Measurements from ENCODE around the gene MAP3K5. TPM values are rescaled to one million over a fixed set of nuclear protein-coding genes. Genes with fewer than 3 reads are reported as not detected.

Gene MAP3K5
- total RNA-seq, 1 donor from 2014 or later, result 0.09 TPM

- Mint-ChIP-seq H3K36me3 (ENCODE audit: low read depth) (peaks cover 3% of the 10 kb centered on the region), H3K27me3 (ENCODE audit: low read depth) (no peaks in the 10 kb centered on the region), H3K4me1 (no peaks in the 10 kb centered on the region), H3K9me3 (peaks cover 9% of the 10 kb centered on the region), H3K27ac (ENCODE audit: unreplicated experiment) (no peak overlapping the region), H3K4me3 (no peak overlapping the region)
- no peak for DNase-seq (ENCODE audit: low read depth, low spot score)
- no peak for TF ChIP-seq CTCF (conservative IDR thresholded peaks at IDR 0.05)
These were observed 118.7 kb downstream of the MAP3K5 start for GRCh38 chr6:136673571-136673970.

- Mint-ChIP-seq H3K4me3 (no peak overlapping the region), H3K27me3 (ENCODE audit: low read depth) (no peaks in the 10 kb centered on the region), H3K27ac (ENCODE audit: unreplicated experiment) (no peak overlapping the region), H3K4me1 (no peaks in the 10 kb centered on the region), H3K36me3 (ENCODE audit: low read depth) (peaks cover 3% of the 10 kb centered on the region), H3K9me3 (peaks cover 9% of the 10 kb centered on the region)
- DNase-seq (ENCODE audit: low read depth, low spot score), result no peak
- TF ChIP-seq CTCF (conservative IDR thresholded peaks at IDR 0.05), result no peak
These were observed 120.1 kb downstream of the MAP3K5 start for GRCh38 chr6:136672144-136672543.

GRCh38 chr6:136669299-136669699, 123.0 kb downstream of the MAP3K5 start:
- no peak for TF ChIP-seq CTCF (conservative IDR thresholded peaks at IDR 0.05)
- peaks cover 9% of the 10 kb centered on the region for H3K9me3 Mint-ChIP-seq
- H3K4me1 Mint-ChIP-seq, result no peaks in the 10 kb centered on the region
- no peaks in the 10 kb centered on the region for H3K27me3 Mint-ChIP-seq (ENCODE audit: low read depth)
- no peak overlapping the region for H3K4me3 Mint-ChIP-seq
- no peak for DNase-seq (ENCODE audit: low read depth, low spot score)
- H3K36me3 Mint-ChIP-seq (ENCODE audit: low read depth), result peaks cover 3% of the 10 kb centered on the region
- no peak overlapping the region for H3K27ac Mint-ChIP-seq (ENCODE audit: unreplicated experiment)

GRCh38 chr6:136668571-136668970, 123.7 kb downstream of the MAP3K5 start:
- no peak for DNase-seq (ENCODE audit: low read depth, low spot score)
- Mint-ChIP-seq H3K27me3 (ENCODE audit: low read depth) (no peaks in the 10 kb centered on the region), H3K9me3 (peaks cover 7% of the 10 kb centered on the region), H3K36me3 (ENCODE audit: low read depth) (peaks cover 2% of the 10 kb centered on the region), H3K4me1 (no peaks in the 10 kb centered on the region), H3K27ac (ENCODE audit: unreplicated experiment) (no peak overlapping the region), H3K4me3 (no peak overlapping the region)
- no peak for TF ChIP-seq CTCF (conservative IDR thresholded peaks at IDR 0.05)

- H3K9me3 Mint-ChIP-seq, result no peaks in the 10 kb centered on the region
- no peak overlapping the region for H3K4me3 Mint-ChIP-seq
- H3K4me1 Mint-ChIP-seq, result no peaks in the 10 kb centered on the region
- no peak for DNase-seq (ENCODE audit: low read depth, low spot score)
- H3K27me3 Mint-ChIP-seq (ENCODE audit: low read depth), result no peaks in the 10 kb centered on the region
- no peak for TF ChIP-seq CTCF (conservative IDR thresholded peaks at IDR 0.05)
- H3K27ac Mint-ChIP-seq (ENCODE audit: unreplicated experiment), result no peak overlapping the region
- no peaks in the 10 kb centered on the region for H3K36me3 Mint-ChIP-seq (ENCODE audit: low read depth)
These were observed 126.2 kb downstream of the MAP3K5 start for GRCh38 chr6:136666041-136666440.
